TTC549 (cell line): Measurements from ENCODE around the gene TRAIP.

Experiments
- FAIRE-seq: peaks from 2 replicates; lab custom pipeline; 2012; peaks lifted over from hg19 to GRCh38; lab: Jason Lieb, UNC

The TRAIP gene

GRCh38 chr3:49813497-49814174 is 42.7 kb downstream of the TRAIP start, which contains the start of gene UBA7:
Gene UBA7, minus strand, starts transcription at chr3:49813953. Its CDS starts 166 bp downstream, at chr3:49813787.
- FAIRE-seq: no peak

- no peak for FAIRE-seq
Measured at GRCh38 chr3:49812916-49813496, 43.4 kb downstream of the TRAIP start.

GRCh38 chr3:49807431-49808114 is 48.8 kb downstream of the TRAIP start:
- FAIRE-seq: no peak

- no peak for FAIRE-seq
Measured at GRCh38 chr3:49806850-49807249, 49.5 kb downstream of the TRAIP start.

GRCh38 chr3:49805897-49806701 is 50.3 kb downstream of the TRAIP start:
- no peak for FAIRE-seq

GRCh38 chr3:49805367-49805782 is 51.0 kb downstream of the TRAIP start:
- FAIRE-seq: no peak

GRCh38 chr3:49804141-49805041 is 52.0 kb downstream of the TRAIP start:
- no peak for FAIRE-seq

- FAIRE-seq: no peak
Measured at GRCh38 chr3:49803465-49804140, 52.8 kb downstream of the TRAIP start.

- no peak for FAIRE-seq
Measured at GRCh38 chr3:49802719-49803464, 53.5 kb downstream of the TRAIP start, which contains the start of gene INKA1. Gene INKA1, plus strand, starts transcription at chr3:49803261. Its CDS starts 132 bp downstream, at chr3:49803393.

- no peak for FAIRE-seq
Measured at GRCh38 chr3:49801160-49801559, 55.2 kb downstream of the TRAIP start.

GRCh38 chr3:49799761-49800160 is 56.6 kb downstream of the TRAIP start, which contains the start of gene CDHR4:
Gene CDHR4, minus strand, starts transcription at chr3:49799873. Its CDS starts 61 bp downstream, at chr3:49799812.
- no peak for FAIRE-seq

GRCh38 chr3:49799105-49799504 is 57.3 kb downstream of the TRAIP start:
- no peak for FAIRE-seq

GRCh38 chr3:49794926-49795905 is 61.1 kb downstream of the TRAIP start:
- no peak for FAIRE-seq

- no peak for FAIRE-seq
Measured at GRCh38 chr3:49794431-49794830, 61.9 kb downstream of the TRAIP start.

GRCh38 chr3:49793486-49794085 is 62.8 kb downstream of the TRAIP start:
- FAIRE-seq: no peak

- no peak for FAIRE-seq
Measured at GRCh38 chr3:49792371-49793150, 63.8 kb downstream of the TRAIP start.

GRCh38 chr3:49791571-49791970 is 64.8 kb downstream of the TRAIP start:
- no peak for FAIRE-seq
